WI38 (cell line): ENCODE results near the gene HTR4.

Source experiments
- H3K4me3 ChIP-seq: 2 replicates; pipeline ENCODE4 v1.5.1; 2011; ENCODE audit warnings: low read depth, mild to moderate bottlenecking, control low read depth, low read length
- TF ChIP-seq, protein P1 (sequence below): IDR thresholded peaks from 2 replicates; pipeline ENCODE4 v1.5.1; 2012; ENCODE audit warnings: low read depth, mild to moderate bottlenecking, control low read depth, low read length

The HTR4 gene

DNA sequence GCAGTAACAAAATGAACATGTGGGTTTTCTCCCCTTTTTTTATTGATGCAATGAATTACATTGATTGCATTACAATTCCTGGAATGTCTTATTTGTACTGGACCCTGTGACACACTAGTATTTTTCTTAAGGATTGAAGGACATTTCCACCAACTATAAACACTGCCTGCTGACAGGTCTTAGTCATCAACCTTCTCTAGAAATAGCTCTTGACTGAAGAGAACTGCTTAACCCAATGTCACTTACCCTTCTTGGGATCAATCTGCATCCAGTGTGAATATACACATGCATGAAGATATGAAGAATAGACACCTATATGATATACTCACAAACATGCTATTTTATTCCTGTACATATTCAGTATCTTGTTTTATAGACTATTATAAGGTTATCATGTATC lies 140.0 kb downstream of the HTR4 start:
- TF ChIP-seq, protein P1, sequence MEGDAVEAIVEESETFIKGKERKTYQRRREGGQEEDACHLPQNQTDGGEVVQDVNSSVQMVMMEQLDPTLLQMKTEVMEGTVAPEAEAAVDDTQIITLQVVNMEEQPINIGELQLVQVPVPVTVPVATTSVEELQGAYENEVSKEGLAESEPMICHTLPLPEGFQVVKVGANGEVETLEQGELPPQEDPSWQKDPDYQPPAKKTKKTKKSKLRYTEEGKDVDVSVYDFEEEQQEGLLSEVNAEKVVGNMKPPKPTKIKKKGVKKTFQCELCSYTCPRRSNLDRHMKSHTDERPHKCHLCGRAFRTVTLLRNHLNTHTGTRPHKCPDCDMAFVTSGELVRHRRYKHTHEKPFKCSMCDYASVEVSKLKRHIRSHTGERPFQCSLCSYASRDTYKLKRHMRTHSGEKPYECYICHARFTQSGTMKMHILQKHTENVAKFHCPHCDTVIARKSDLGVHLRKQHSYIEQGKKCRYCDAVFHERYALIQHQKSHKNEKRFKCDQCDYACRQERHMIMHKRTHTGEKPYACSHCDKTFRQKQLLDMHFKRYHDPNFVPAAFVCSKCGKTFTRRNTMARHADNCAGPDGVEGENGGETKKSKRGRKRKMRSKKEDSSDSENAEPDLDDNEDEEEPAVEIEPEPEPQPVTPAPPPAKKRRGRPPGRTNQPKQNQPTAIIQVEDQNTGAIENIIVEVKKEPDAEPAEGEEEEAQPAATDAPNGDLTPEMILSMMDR, result no peak
- H3K4me3 ChIP-seq, result no peak overlapping the region

DNA sequence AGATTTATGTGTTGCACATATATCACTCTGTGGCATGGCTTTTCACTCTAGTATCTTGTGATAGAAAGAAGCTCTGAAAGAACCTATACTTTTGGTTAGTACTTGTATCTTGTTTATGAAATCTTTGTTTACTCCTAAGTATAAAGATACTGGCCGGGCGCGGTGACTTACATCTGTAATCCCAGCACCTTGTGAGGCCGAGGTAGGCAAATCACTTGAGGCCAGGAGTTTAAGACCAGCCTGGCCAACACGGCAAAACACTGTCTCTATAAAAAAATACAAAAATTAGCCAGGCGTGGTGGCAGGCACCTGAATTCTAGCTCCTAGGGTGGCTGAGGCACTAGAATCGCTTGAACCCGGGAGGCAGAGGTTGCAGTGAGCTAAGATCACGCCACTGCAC lies 141.8 kb downstream of the HTR4 start:
- no peak overlapping the region for H3K4me3 ChIP-seq
- TF ChIP-seq, protein P1, result no peak

DNA sequence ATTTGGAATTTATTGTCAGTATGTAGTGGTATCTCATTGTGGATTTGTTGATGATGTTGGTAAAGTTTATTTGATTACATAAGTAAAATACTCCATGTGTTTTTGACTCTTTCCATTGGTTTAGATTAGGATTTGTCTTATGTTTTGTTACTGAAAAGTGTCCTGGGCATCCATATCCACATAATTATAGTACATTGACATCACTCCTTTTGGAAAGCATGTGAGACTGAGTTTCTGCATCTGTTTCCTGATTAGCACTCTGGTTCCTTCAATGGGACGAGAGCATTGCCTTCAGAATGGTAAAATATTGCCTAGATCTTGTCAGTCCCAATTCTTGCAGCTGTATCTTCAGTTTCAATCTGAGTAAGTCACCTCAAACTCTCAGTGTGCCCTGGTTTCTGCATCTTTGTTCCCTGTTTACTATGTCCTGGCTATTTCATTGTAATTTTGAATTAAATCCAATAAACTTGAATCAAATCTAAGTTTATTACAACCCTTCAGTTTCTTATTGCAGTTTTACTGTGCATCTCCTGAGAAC lies 142.4 kb downstream of the HTR4 start:
- H3K4me3 ChIP-seq, result no peak overlapping the region
- TF ChIP-seq, protein P1, result no peak

DNA sequence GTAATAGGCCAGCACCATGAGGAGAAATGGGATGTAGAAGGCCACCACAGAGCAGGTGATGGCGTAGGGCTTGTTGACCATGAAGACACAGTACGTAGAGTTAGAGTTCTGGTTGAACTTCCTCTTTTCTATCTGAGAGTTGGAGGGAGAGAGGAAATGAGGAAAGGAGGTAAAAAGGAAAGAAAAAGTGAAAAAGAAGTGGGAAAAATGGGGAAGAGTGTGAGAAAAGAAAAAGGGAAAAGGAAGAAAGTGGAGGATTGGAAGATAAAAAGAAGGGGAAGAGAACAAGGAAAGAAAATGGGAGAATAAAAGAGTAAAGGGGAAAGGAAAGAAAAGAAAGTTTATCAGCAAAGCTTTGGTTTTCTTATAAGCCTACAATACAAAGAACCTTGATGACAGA lies 144.4 kb downstream of the HTR4 start:
- TF ChIP-seq, protein P1, result no peak
- no peak overlapping the region for H3K4me3 ChIP-seq

DNA sequence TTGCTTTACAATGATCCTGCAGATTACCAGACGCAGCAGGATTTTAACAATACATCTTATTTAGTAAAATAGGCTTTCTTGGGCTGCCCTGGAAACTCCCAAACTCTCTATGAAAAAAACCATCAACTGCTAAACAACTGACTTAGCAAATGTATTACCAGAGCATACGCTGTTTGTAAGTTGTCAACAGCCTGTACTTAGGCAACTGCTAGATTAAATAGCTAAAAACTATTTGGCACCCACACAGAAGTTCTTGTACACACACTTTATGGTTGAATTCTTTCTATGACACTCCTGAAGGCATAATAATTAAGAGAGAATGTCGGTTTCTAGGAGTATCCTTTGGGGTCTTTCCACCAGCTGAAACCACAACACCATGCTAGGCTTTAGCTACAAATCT lies 146.7 kb downstream of the HTR4 start:
- TF ChIP-seq, protein P1, result no peak
- H3K4me3 ChIP-seq, result no peak overlapping the region

DNA sequence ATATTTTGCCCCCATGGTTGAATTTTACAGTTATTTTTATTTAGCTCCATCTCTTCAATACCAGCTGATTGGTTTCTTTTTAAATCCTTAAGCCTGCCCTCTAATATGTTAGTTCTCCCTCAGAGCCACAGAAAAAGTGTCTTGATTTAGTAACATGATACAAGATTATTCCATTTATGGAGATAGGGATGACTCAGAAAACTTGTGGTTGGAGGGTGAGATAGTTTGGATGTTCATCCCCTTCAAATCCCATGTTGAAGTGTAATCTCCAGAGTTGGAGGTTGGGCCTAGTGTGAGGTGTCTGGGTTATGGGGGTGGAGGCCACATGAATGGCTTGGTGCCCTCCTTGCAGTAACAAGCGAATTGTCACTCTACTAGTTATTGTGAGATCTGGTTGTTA lies 154.9 kb downstream of the HTR4 start:
- TF ChIP-seq, protein P1, result no peak
- H3K4me3 ChIP-seq, result no peak overlapping the region

DNA sequence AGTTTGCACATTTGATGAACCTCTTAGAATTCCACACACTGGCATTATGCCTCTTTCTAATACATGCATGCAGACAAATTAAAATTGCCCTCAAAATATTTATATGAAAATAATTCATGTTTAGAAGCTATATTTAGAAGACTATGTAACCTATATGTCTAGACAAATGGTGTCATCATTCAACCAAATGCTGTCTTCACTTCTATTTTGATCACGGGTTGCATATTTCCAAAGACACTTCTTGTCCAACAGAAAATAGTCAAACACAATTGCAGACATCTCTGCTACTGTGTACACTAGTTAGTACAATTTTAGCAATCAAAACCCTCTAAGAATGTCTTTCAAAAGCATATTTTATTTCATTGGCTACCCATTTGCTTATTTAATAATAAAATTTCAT lies 156.6 kb downstream of the HTR4 start:
- TF ChIP-seq, protein P1, result no peak

More for the DNA sequence above, 156.6 kb downstream of the HTR4 start:
- H3K4me3 ChIP-seq, result no peak overlapping the region
